Activated naive CD4-positive, alpha-beta T cell treated with anti-CD3 and anti-CD28 coated beads, Interleukin-2, amount 10 ng/mL, durations not matched to agents 7 days and 5 days (primary cell): ENCODE results near the gene NHLRC3.
"Not testable (repeated sequence)": the region's sequence is repeated elsewhere in the genome, so short reads cannot be mapped to it uniquely, and the experiment has no call there.

Experiments used
- CTCF ChIA-PET: fragments of 350-600 bp; sonication (Branson Sonifier 250); formaldehyde crosslinking; loops from one replicate; lab custom pipeline; 2021; ENCODE audit warnings: antibody characterized with exemption; lab: Charles Lee
- DNase-seq: peaks from one replicate; pipeline ENCODE4 v3.0.0-alpha.2; 2020
- H3K27ac Mint-ChIP-seq: one replicate; pipeline ENCODE4 v1.8.0; 2021; ENCODE audit warnings: mild to moderate bottlenecking, moderate library complexity, mixed read lengths
- H3K27me3 Mint-ChIP-seq: one replicate; pipeline ENCODE4 v1.8.0; 2021; ENCODE audit warnings: mild to moderate bottlenecking, mixed read lengths
- H3K36me3 Mint-ChIP-seq: one replicate; pipeline ENCODE4 v1.8.0; 2021; ENCODE audit warnings: mixed read lengths
- H3K4me1 Mint-ChIP-seq: one replicate; pipeline ENCODE4 v1.8.0; 2021; ENCODE audit warnings: mixed read lengths
- H3K4me3 Mint-ChIP-seq: one replicate; pipeline ENCODE4 v1.8.0; 2021; ENCODE audit warnings: mild to moderate bottlenecking, moderate library complexity, mixed read lengths
- H3K9me3 Mint-ChIP-seq: one replicate; pipeline ENCODE4 v1.8.0; 2021; ENCODE audit warnings: mixed read lengths

Gene NHLRC3

GRCh38 chr13:39037880-39038568 lies at the start of gene NHLRC3, which contains the start of gene PROSER1:
NHLRC3 (plus strand) TSS chr13:39038456; CDS start chr13:39038640, 184 bp downstream.
PROSER1 (minus strand) TSS chr13:39038089; CDS start chr13:39037242, 847 bp downstream.
- H3K9me3 Mint-ChIP-seq, result no peaks in the 10 kb centered on the region
- peak within 1 kb of the TSS; percentile 96 for H3K4me3 Mint-ChIP-seq
- peaks cover 12% of the 10 kb centered on the region for H3K36me3 Mint-ChIP-seq
- peaks cover 60% of the 10 kb centered on the region for H3K4me1 Mint-ChIP-seq
- peak within 1 kb of the TSS; percentile 97 for H3K27ac Mint-ChIP-seq
- DNase-seq, result peak; percentile 88
- CTCF ChIA-PET, result interaction anchor here (1.2 to 2.2 kb wide), 2 partner anchors 9 to 12 kb away, joined by 3 to 6 read pairs; no protein-coding TSS in a partner anchor
- no peaks in the 10 kb centered on the region for H3K27me3 Mint-ChIP-seq

DNA sequence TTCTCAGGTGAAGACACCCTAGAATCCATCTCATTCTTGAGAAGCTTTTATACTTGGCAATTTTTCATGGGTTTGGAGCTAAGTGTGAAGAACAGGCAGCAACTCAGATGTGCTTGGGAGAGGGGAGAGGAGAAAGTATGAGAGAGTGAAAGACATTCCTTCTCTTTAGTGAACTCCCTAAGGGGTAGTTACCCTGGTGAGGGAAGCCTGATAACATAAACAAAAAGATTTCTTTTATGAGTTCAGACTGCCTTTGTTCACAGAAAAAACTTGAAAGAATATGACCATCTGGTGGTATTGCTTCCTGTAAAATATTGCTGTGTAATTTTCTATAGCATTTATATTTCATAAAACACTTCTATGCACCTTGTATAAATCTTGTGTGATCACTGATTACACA lies 47.6 kb upstream of the NHLRC3 start, which contains the start of gene STOML3:
TSS of gene STOML3 (minus strand) at position 139 of the 400 bp plus-strand sequence. CDS start at position 29, 110 bp downstream.
- Mint-ChIP-seq H3K9me3 (no peaks in the 10 kb centered on the region), H3K4me3 (no peak within 1 kb of the TSS), H3K4me1 (no peaks in the 10 kb centered on the region), H3K27me3 (no peaks in the 10 kb centered on the region), H3K36me3 (no peaks in the 10 kb centered on the region), H3K27ac (no peak within 1 kb of the TSS)
- CTCF ChIA-PET, result no interaction called here
- no peak for DNase-seq

DNA sequence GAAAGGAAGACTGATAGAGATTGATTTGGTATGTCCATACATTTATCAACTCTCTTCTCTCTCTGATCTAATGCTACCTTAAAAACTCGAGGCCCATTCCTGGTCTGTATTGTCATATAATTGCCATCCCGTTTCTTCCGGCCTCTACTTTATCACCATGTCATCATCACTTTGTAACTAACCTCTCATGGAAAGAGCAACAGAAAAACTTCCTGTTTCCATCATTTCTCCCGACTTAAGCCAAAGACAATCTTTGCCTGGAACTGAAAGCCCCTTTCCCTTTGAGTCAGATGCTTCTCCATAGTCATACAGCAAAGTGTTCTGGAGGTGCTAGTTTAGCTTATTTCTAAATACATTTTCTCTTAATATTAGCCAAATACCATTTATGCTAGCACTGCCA lies 44.9 kb upstream of the NHLRC3 start:
- H3K4me1 Mint-ChIP-seq, result no peaks in the 10 kb centered on the region
- DNase-seq, result no peak
- CTCF ChIA-PET, result no interaction called here
- no peaks in the 10 kb centered on the region for H3K9me3 Mint-ChIP-seq
- no peaks in the 10 kb centered on the region for H3K36me3 Mint-ChIP-seq
- H3K4me3 Mint-ChIP-seq, result no peak overlapping the region
- no peak overlapping the region for H3K27ac Mint-ChIP-seq
- H3K27me3 Mint-ChIP-seq, result no peaks in the 10 kb centered on the region

DNA sequence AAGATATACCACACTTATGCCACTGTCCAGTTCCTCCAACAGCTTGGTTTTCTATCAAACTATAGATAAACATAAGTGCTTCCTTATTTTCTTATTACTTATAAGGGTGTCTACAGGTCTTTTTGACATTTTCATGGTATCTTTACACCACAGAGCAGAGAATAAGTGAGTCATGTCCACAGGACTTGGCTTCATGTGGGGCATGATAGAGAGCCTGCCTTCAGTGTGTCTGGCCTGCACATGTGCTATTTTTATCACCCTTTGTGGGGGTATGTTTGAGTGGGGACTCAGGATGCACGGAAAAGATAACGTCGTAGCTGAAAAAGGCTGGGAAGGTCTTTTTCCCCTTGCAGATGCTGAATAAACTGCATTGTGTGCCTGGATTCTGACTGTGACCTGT lies 39.5 kb upstream of the NHLRC3 start:
- Mint-ChIP-seq H3K4me1 (no peaks in the 10 kb centered on the region), H3K27ac (no peak overlapping the region), H3K27me3 (no peaks in the 10 kb centered on the region), H3K36me3 (no peaks in the 10 kb centered on the region), H3K4me3 (no peak overlapping the region), H3K9me3 (no peaks in the 10 kb centered on the region)
- DNase-seq, result no peak
- CTCF ChIA-PET, result no interaction called here

DNA sequence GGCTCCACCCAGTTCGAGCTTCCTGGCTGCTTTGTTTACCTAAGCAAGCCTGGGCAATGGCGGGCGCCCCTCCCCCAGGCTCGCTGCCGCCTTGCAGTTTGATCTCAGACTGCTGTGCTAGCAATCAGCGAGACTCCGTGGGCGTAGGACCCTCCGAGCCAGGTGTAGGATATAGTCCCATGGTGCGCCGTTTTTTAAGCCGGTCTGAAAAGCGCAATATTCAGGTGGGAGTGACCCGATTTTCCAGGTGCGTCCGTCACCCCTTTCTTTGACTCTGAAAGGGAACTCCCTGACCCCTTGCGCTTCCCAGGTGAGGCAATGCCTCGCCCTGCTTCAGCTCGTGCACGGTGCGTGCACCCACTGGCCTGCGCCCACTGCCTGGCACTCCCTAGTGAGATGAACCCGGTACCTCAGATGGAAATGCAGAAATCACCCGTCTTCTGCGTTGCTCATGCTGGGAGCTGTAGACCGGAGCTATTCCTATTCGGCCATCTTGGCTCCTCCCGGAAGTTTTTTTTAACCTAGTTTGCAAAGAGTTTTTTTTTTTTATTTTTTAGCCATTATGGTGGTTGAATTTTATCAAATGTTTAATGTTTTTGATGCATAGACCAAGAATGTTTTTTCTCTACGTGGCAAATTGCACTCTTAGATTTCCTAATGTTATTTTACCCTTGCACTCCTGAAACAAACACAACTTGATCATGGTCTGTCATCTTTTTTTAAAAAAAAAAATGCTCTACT lies 31.7 kb upstream of the NHLRC3 start:
- H3K27ac Mint-ChIP-seq, CTCF ChIA-PET, H3K4me1 Mint-ChIP-seq, DNase-seq, H3K27me3 Mint-ChIP-seq, H3K9me3 Mint-ChIP-seq, H3K4me3 Mint-ChIP-seq: not testable (repeated sequence)
- peaks cover 26% of the 10 kb centered on the region for H3K36me3 Mint-ChIP-seq

GRCh38 chr13:39012608-39013007 lies 25.6 kb upstream of the NHLRC3 start:
- H3K27ac Mint-ChIP-seq, result no peak overlapping the region
- no peaks in the 10 kb centered on the region for H3K9me3 Mint-ChIP-seq
- no peak overlapping the region for H3K4me3 Mint-ChIP-seq
- no peak for DNase-seq
- H3K4me1 Mint-ChIP-seq, result no peaks in the 10 kb centered on the region
- CTCF ChIA-PET, result no interaction called here
- no peaks in the 10 kb centered on the region for H3K27me3 Mint-ChIP-seq
- H3K36me3 Mint-ChIP-seq, result peaks cover 61% of the 10 kb centered on the region

- Mint-ChIP-seq H3K4me1 (peaks cover 7% of the 10 kb centered on the region), H3K9me3 (no peaks in the 10 kb centered on the region), H3K36me3 (peaks cover 55% of the 10 kb centered on the region), H3K4me3 (no peak overlapping the region), H3K27me3 (no peaks in the 10 kb centered on the region), H3K27ac (no peak overlapping the region)
- CTCF ChIA-PET, result interaction anchor here (1.0 kb wide), 1 partner anchor 48 kb away, joined by 4 read pairs; no protein-coding TSS in a partner anchor
- no peak for DNase-seq
Observed at GRCh38 chr13:39013462-39013861, 24.8 kb upstream of the NHLRC3 start.

GRCh38 chr13:39016087-39016486 lies 22.2 kb upstream of the NHLRC3 start:
- H3K4me1 Mint-ChIP-seq, result peaks cover 8% of the 10 kb centered on the region
- peaks cover 51% of the 10 kb centered on the region for H3K36me3 Mint-ChIP-seq
- H3K27ac Mint-ChIP-seq, result no peak overlapping the region
- no peaks in the 10 kb centered on the region for H3K9me3 Mint-ChIP-seq
- CTCF ChIA-PET, result interaction anchor here (0.7 kb wide), 2 partner anchors 16 to 148 kb away, joined by 3 read pairs; no protein-coding TSS in a partner anchor
- no peaks in the 10 kb centered on the region for H3K27me3 Mint-ChIP-seq
- no peak overlapping the region for H3K4me3 Mint-ChIP-seq
- no peak for DNase-seq

GRCh38 chr13:39016787-39017186 lies 21.5 kb upstream of the NHLRC3 start:
- peaks cover 54% of the 10 kb centered on the region for H3K36me3 Mint-ChIP-seq
- H3K27me3 Mint-ChIP-seq, result no peaks in the 10 kb centered on the region
- DNase-seq, result peak; percentile 31
- H3K4me1 Mint-ChIP-seq, result peaks cover 8% of the 10 kb centered on the region
- CTCF ChIA-PET, result interaction anchor here (0.7 to 1.7 kb wide), 3 partner anchors 9 to 242 kb away, joined by 3 to 5 read pairs (median 3); no protein-coding TSS in a partner anchor
- H3K4me3 Mint-ChIP-seq, result no peak overlapping the region
- H3K9me3 Mint-ChIP-seq, result no peaks in the 10 kb centered on the region
- H3K27ac Mint-ChIP-seq, result no peak overlapping the region

- CTCF ChIA-PET, result interaction anchor here (1.7 kb wide), 1 partner anchor 14 kb away, joined by 4 read pairs; no protein-coding TSS in a partner anchor
- H3K4me1 Mint-ChIP-seq, result peaks cover 8% of the 10 kb centered on the region
- H3K9me3 Mint-ChIP-seq, result no peaks in the 10 kb centered on the region
- H3K27ac Mint-ChIP-seq, result no peak overlapping the region
- peaks cover 47% of the 10 kb centered on the region for H3K36me3 Mint-ChIP-seq
- no peak for DNase-seq
- H3K4me3 Mint-ChIP-seq, result no peak overlapping the region
- H3K27me3 Mint-ChIP-seq, result no peaks in the 10 kb centered on the region
Observed at GRCh38 chr13:39020853-39021462, 17.3 kb upstream of the NHLRC3 start.

DNA sequence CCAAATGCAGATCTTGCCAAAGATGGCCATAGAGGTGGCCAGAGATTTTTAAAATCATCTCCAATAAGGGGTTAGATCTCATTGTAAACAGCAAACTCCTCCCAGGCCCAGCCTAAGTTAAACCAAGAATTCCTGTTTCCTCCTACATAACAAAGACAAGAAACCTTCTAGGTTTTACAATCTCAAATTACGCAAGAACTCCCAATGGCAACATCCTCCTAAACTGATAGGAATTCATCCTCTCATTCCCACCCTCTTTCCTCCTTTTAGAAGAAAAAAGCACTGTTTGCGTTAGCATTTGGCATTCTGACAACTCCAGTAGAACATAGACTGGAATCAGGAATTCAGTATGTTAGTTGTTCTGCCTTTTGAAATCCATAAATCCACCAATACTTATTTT lies 14.9 kb upstream of the NHLRC3 start:
- CTCF ChIA-PET, result no interaction called here
- Mint-ChIP-seq H3K27me3 (no peaks in the 10 kb centered on the region), H3K9me3 (no peaks in the 10 kb centered on the region), H3K4me3 (no peak overlapping the region), H3K27ac (no peak overlapping the region), H3K4me1 (peaks cover 3% of the 10 kb centered on the region), H3K36me3 (peaks cover 54% of the 10 kb centered on the region)
- DNase-seq, result no peak

- no peak overlapping the region for H3K27ac Mint-ChIP-seq
- no peaks in the 10 kb centered on the region for H3K4me1 Mint-ChIP-seq
- no peak overlapping the region for H3K4me3 Mint-ChIP-seq
- H3K9me3 Mint-ChIP-seq, result no peaks in the 10 kb centered on the region
- DNase-seq, result no peak
- H3K36me3 Mint-ChIP-seq, result peaks cover 52% of the 10 kb centered on the region
- CTCF ChIA-PET, result no interaction called here
- no peaks in the 10 kb centered on the region for H3K27me3 Mint-ChIP-seq
Observed at GRCh38 chr13:39023761-39024160, 14.5 kb upstream of the NHLRC3 start.

DNA sequence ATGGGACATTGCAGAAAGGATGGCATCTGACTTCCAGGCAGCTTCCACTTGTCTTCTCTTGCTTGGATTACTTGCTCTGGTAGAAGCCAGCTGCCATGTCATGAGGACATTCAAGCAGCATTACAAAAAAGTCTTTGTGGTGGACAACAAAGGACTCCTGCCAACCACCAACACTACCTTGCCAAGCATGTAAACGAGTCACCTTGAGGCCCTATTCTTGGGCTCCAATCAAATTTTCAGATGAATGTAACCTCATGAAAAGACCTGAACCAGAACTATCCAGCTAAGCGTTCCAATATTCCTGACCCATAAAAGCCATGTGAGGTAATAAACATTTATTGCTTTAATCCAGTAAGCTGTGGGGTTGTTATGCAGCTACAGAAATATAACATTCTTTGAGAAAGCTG lies 12.8 kb upstream of the NHLRC3 start:
- no peaks in the 10 kb centered on the region for H3K4me1 Mint-ChIP-seq
- H3K4me3 Mint-ChIP-seq, result no peak overlapping the region
- CTCF ChIA-PET, result interaction anchor here (1.2 to 1.5 kb wide), 2 partner anchors 8 to 12 kb away, joined by 3 to 5 read pairs; partner anchors contain the start of gene PROSER1
- no peaks in the 10 kb centered on the region for H3K9me3 Mint-ChIP-seq
- no peaks in the 10 kb centered on the region for H3K27me3 Mint-ChIP-seq
- no peak for DNase-seq
- H3K36me3 Mint-ChIP-seq, result peaks cover 51% of the 10 kb centered on the region
- no peak overlapping the region for H3K27ac Mint-ChIP-seq

GRCh38 chr13:39032150-39032549 lies 6.1 kb upstream of the NHLRC3 start:
- no peak overlapping the region for H3K27ac Mint-ChIP-seq
- peaks cover 22% of the 10 kb centered on the region for H3K36me3 Mint-ChIP-seq
- DNase-seq, result no peak

More at GRCh38 chr13:39032150-39032549, 6.1 kb upstream of the NHLRC3 start:
- H3K9me3 Mint-ChIP-seq, result no peaks in the 10 kb centered on the region
- H3K27me3 Mint-ChIP-seq, result no peaks in the 10 kb centered on the region
- no peak overlapping the region for H3K4me3 Mint-ChIP-seq
- CTCF ChIA-PET, result interaction anchor here (0.7 to 1.8 kb wide), 3 partner anchors 16 to 17 kb away, joined by 3 to 4 read pairs (median 3); no protein-coding TSS in a partner anchor
- H3K4me1 Mint-ChIP-seq, result peaks cover 40% of the 10 kb centered on the region
